IMR-90 (cell line): ENCODE results near the gene ISX. TPM values are rescaled to one million over a fixed set of nuclear protein-coding genes. Genes with fewer than 3 reads are reported as not detected.

ENCODE experiments used
- ATAC-seq: fragments of 200-7000 bp; cut with Tn5 transposase; 2 replicates; pipeline ENCODE4 v1.9.1; 2020; ENCODE audit warnings: low read depth, mild to moderate bottlenecking, moderate library complexity
- BruUV-seq: library from RNA; stranded (reverse); fragments of 400-500 nt; replicated peaks from 2 replicates; lab custom pipeline; 2021; lab: Mats Ljungman, UMichigan
- CTCF ChIA-PET: fragments of 300-600 bp; formaldehyde crosslinking; extraction: SDS; loops from one replicate; lab custom pipeline; 2021; ENCODE audit warnings: antibody characterized with exemption; lab: Yijun Ruan, JAX
- POLR2A ChIA-PET: fragments of 300-600 bp; sonication (Branson Sonifier 250); formaldehyde crosslinking; loops from one replicate; lab custom pipeline; 2022; ENCODE audit warnings: antibody characterized with exemption; ENCODE audit not compliant: unreplicated experiment; lab: Charles Lee
- DNase-seq: peaks from one replicate; pipeline ENCODE4 v3.0.0; 2013
- H2AFZ ChIP-seq: replicated peaks from 2 replicates; pipeline ENCODE3; 2013; ENCODE audit warnings: low read length, mild to moderate bottlenecking; ENCODE audit not compliant: poor library complexity
- H2AK5ac ChIP-seq: 2 replicates; pipeline ENCODE4 v1.6.1; 2013; ENCODE audit warnings: low read depth, low read length, inconsistent platforms
- H2AK9ac ChIP-seq: replicated peaks from 2 replicates; pipeline ENCODE3; 2013; ENCODE audit warnings: mild to moderate bottlenecking, low read depth, low read length, moderate library complexity; ENCODE audit not compliant: poor library complexity
- H2BK120ac ChIP-seq: 2 replicates; pipeline ENCODE4 v1.6.1; 2013; ENCODE audit warnings: low read depth, low read length, inconsistent platforms
- H2BK15ac ChIP-seq: 3 replicates; pipeline ENCODE4 v1.6.1; 2013; ENCODE audit warnings: low read depth, low read length, inconsistent platforms
- H2BK20ac ChIP-seq: 2 replicates; pipeline ENCODE4 v1.6.1; 2013; ENCODE audit warnings: low read depth, mild to moderate bottlenecking, inconsistent platforms, low read length, moderate library complexity
- H2BK5ac ChIP-seq: 2 replicates; pipeline ENCODE4 v1.6.1; 2013; ENCODE audit warnings: mild to moderate bottlenecking, low read depth, low read length, inconsistent platforms; ENCODE audit not compliant: poor library complexity, severe bottlenecking
- H3K14ac ChIP-seq: replicated peaks from 2 replicates; pipeline ENCODE4 v1.6.1; 2013; ENCODE audit warnings: low read depth, low read length, inconsistent platforms
- H3K18ac ChIP-seq: 2 replicates; pipeline ENCODE4 v1.6.1; 2013; ENCODE audit warnings: low read depth, low read length, control low read depth
- H3K23ac ChIP-seq: 2 replicates; pipeline ENCODE4 v1.6.1; 2013; ENCODE audit warnings: low read depth, low read length, inconsistent platforms
- H3K27ac ChIP-seq: 2 replicates; pipeline ENCODE4 v1.5.1; 2013; ENCODE audit warnings: mild to moderate bottlenecking, control low read depth, low read length; ENCODE audit not compliant: insufficient read depth
- H3K27me3 ChIP-seq: 2 replicates; pipeline ENCODE4 v1.6.1; 2013; ENCODE audit warnings: low read length; ENCODE audit not compliant: control insufficient read depth, insufficient read depth
- H3K36me3 ChIP-seq: 2 replicates; pipeline ENCODE4 v1.6.1; 2013; ENCODE audit warnings: low read length, mixed read lengths; ENCODE audit not compliant: control insufficient read depth, insufficient read depth
- H3K4ac ChIP-seq: 2 replicates; pipeline ENCODE4 v1.6.1; 2013; ENCODE audit warnings: low read depth, low read length, inconsistent platforms
- H3K4me1 ChIP-seq: 2 replicates; pipeline ENCODE4 v1.6.1; 2013; ENCODE audit warnings: low read length, mixed read lengths; ENCODE audit not compliant: control insufficient read depth, insufficient read depth
- H3K4me2 ChIP-seq: 2 replicates; pipeline ENCODE4 v1.6.1; 2013; ENCODE audit warnings: low read depth, mild to moderate bottlenecking, control low read depth, low read length, moderate library complexity
- H3K4me3 ChIP-seq: 2 replicates; pipeline ENCODE4 v1.5.1; 2013; ENCODE audit warnings: low read depth, mild to moderate bottlenecking, control low read depth, low read length, moderate library complexity; ENCODE audit not compliant: insufficient read depth
- H3K56ac ChIP-seq: 2 replicates; pipeline ENCODE4 v1.6.1; 2013; ENCODE audit warnings: low read length, inconsistent platforms; ENCODE audit not compliant: insufficient read depth; ENCODE audit errors: extremely low read depth
- H3K79me1 ChIP-seq, 2 experiments: 2 replicates each; pipeline ENCODE4 v1.6.1; 2013; ENCODE audit warnings: low read length in 2 of 2, inconsistent platforms in 1 of 2, low read depth in 1 of 2
- H3K9ac ChIP-seq: 2 replicates; pipeline ENCODE4 v1.6.1; 2013; ENCODE audit warnings: low read depth, low read length, control low read depth
- H3K9me1 ChIP-seq: 2 replicates; pipeline ENCODE4 v1.6.1; 2013; ENCODE audit warnings: low read length, inconsistent platforms; ENCODE audit not compliant: insufficient read depth
- H3K9me3 ChIP-seq: 2 replicates; pipeline ENCODE4 v1.6.1; 2013; ENCODE audit warnings: low read length; ENCODE audit not compliant: control insufficient read depth, insufficient read depth
- H4K20me1 ChIP-seq: 2 replicates; pipeline ENCODE4 v1.6.1; 2013; ENCODE audit warnings: low read length, inconsistent platforms; ENCODE audit not compliant: insufficient read depth
- H4K5ac ChIP-seq: 2 replicates; pipeline ENCODE4 v1.6.1; 2013; ENCODE audit warnings: mild to moderate bottlenecking, low read depth, low read length, control low read depth
- H4K8ac ChIP-seq, 2 experiments: 2 replicates each; pipeline ENCODE4 v1.6.1; 2013; ENCODE audit warnings: low read depth in 2 of 2, low read length in 2 of 2, control low read depth in 1 of 2, inconsistent platforms in 1 of 2
- H4K91ac ChIP-seq: 2 replicates; pipeline ENCODE4 v1.6.1; 2013; ENCODE audit warnings: low read depth, low read length, inconsistent platforms; ENCODE audit not compliant: insufficient read depth
- BHLHE40 ChIP-seq: fragments of 150-350 bp; IDR thresholded peaks from 2 replicates; pipeline ENCODE4 v1.6.1; 2016; ENCODE audit warnings: mild to moderate bottlenecking, low read depth, low read length
- CHD1 ChIP-seq: IDR thresholded peaks from 2 replicates; pipeline ENCODE4 v1.6.1; 2012; ENCODE audit warnings: low read depth, low read length, improper control_type of control experiment
- CTCF ChIP-seq: conservative IDR thresholded peaks from 2 replicates; pipeline ENCODE4 v1.5.1; 2012; ENCODE audit warnings: mild to moderate bottlenecking, low read depth, low read length, improper control_type of control experiment
- FOS ChIP-seq: fragments of 150-350 bp; IDR thresholded peaks from 2 replicates; pipeline ENCODE4 v1.6.1; 2016; ENCODE audit warnings: low read depth, low read length
- MAFK ChIP-seq: IDR thresholded peaks from 2 replicates; pipeline ENCODE4 v1.6.1; 2012; ENCODE audit warnings: low read depth, low read length, improper control_type of control experiment
- MAZ ChIP-seq: IDR thresholded peaks from 2 replicates; pipeline ENCODE4 v1.6.1; 2012; ENCODE audit warnings: low read depth, mild to moderate bottlenecking, low read length, improper control_type of control experiment, moderate library complexity, borderline replicate concordance
- MXI1 ChIP-seq: IDR thresholded peaks from 2 replicates; pipeline ENCODE4 v1.6.1; 2012; ENCODE audit warnings: low read depth, mild to moderate bottlenecking, low read length, moderate library complexity, borderline replicate concordance
- POLR2A ChIP-seq: IDR thresholded peaks from 2 replicates; pipeline ENCODE4 v1.6.1; 2012; ENCODE audit warnings: mild to moderate bottlenecking, low read depth, low read length
- RAD21 ChIP-seq: IDR thresholded peaks from 2 replicates; pipeline ENCODE4 v1.6.1; 2012; ENCODE audit warnings: low read length, improper control_type of control experiment
- RCOR1 ChIP-seq: IDR thresholded peaks from 2 replicates; pipeline ENCODE4 v1.6.1; 2012; ENCODE audit warnings: mild to moderate bottlenecking, low read length, improper control_type of control experiment; ENCODE audit not compliant: insufficient replicate concordance
- RFX5 ChIP-seq: IDR thresholded peaks from 2 replicates; pipeline ENCODE4 v1.8.0; 2012; ENCODE audit warnings: low read depth, mild to moderate bottlenecking, low read length, moderate library complexity
- SMC3 ChIP-seq: fragments of 150-350 bp; IDR thresholded peaks from 2 replicates; pipeline ENCODE4 v1.6.1; 2016; ENCODE audit warnings: low read depth, mild to moderate bottlenecking, antibody characterized with exemption, low read length, moderate library complexity
- USF2 ChIP-seq: fragments of 150-350 bp; IDR thresholded peaks from 2 replicates; pipeline ENCODE4 v1.6.1; 2017; ENCODE audit warnings: mild to moderate bottlenecking, antibody characterized with exemption, low read length, low read depth
- WGBS, 2 experiments: methylation state at CpG; one replicate each; pipeline versions ENCODE4 v1.1.5 to v1.1.7; 2013; ENCODE audit warnings: missing lambda C conversion rate in 2 of 2; ENCODE audit not compliant: insufficient read length in 1 of 2; ENCODE audit errors: extremely low coverage in 2 of 2; 5-methylcytosine and 5-hydroxymethylcytosine counted together
- dilution Hi-C: fragments of 300-500 bp; cut with HindIII; formaldehyde crosslinking; loops from one replicate; pipeline ENCODE4 v1.14.3; 2018; ENCODE audit warnings: low sequenced_read_pairs; ENCODE audit not compliant: unreplicated experiment
- in situ Hi-C: fragments of 300-500 bp; cut with MboI; formaldehyde crosslinking; loops from 3 replicates; pipeline ENCODE4 v1.14.3; 2019; ENCODE audit warnings: low sequenced_read_pairs, inconsistent platforms, mixed read lengths
- intact Hi-C: fragments of 100-400 bp; cut with micrococcal nuclease; formaldehyde crosslinking; loops from 2 replicates; pipeline ENCODE4 v1.10.0; 2022
- polyA plus RNA-seq, 3 experiments: library from polyadenylated mRNA; depleted of rRNA; stranded (reverse); fragments of >200 nt; gene quantifications; 2 replicates each; pipeline ENCODE4 v1.2.3, GENCODE V29; 2012; ENCODE audit warnings: low replicate concordance in 1 of 3
- total RNA-seq: library from RNA; depleted of rRNA; stranded (reverse); fragments of >200 nt; gene quantifications from 2 replicates; pipeline ENCODE4 v1.2.3, GENCODE V29; 2012

Gene ISX
- total and polyA plus RNA-seq, 2 of the 4 experiments (the other 2 are of a cell fraction) = not detected

- in situ Hi-C loops = no loop called here
- dilution Hi-C loops = no loop called here
- CTCF ChIA-PET = no interaction called here
These were observed 19.7 kb downstream of the ISX start for GRCh38 chr22:35085621-35086020.

More at GRCh38 chr22:35085621-35086020, 19.7 kb downstream of the ISX start:
- DNase-seq (no peak), ATAC-seq (no peak)
- Histone ChIP-seq H3K9me3 (peaks cover 9% of the 10 kb centered on the region; the same call in 1 of the 2 replicates), H3K4me2 (no peak overlapping the region), H2AFZ (no peak overlapping the region), H4K8ac (no peak overlapping the region), H3K4me1 (no peaks in the 10 kb centered on the region), H3K79me1 (no peaks in the 10 kb centered on the region), H2BK120ac (no peak overlapping the region), H3K23ac (no peak overlapping the region), H3K4ac (no peak overlapping the region), H3K36me3 (no peaks in the 10 kb centered on the region), H2AK5ac (no peak overlapping the region), H3K56ac (no peak overlapping the region), H4K91ac (no peak overlapping the region), H3K9ac (no peak overlapping the region), H2BK15ac (no peak overlapping the region), H2BK20ac (no peak overlapping the region), H2AK9ac (no peak overlapping the region), H3K4me3 (no peak overlapping the region), H3K18ac (no peak overlapping the region), H3K9me1 (no peaks in the 10 kb centered on the region), H4K5ac (no peak overlapping the region), H4K20me1 (no peaks in the 10 kb centered on the region), H2BK5ac (no peak overlapping the region), H3K27ac (no peak overlapping the region), H3K27me3 (no peaks in the 10 kb centered on the region), H3K14ac (no peak overlapping the region)
- POLR2A ChIA-PET = no interaction called here
- TF ChIP-seq MAZ = no peak
- TF ChIP-seq RAD21 = no peak
- no peak for TF ChIP-seq MAFK
- TF ChIP-seq RFX5 = no peak
- TF ChIP-seq MXI1 = no peak
- no peak for TF ChIP-seq FOS
- TF ChIP-seq SMC3 = no peak
- TF ChIP-seq CTCF = no peak
- no peak for TF ChIP-seq USF2
- TF ChIP-seq RCOR1 = no peak
- TF ChIP-seq CHD1 = no peak
- TF ChIP-seq POLR2A = no peak
- no peak for TF ChIP-seq BHLHE40
- intact Hi-C loops = no loop called here
- BruUV-seq = no TSS peak
- no CpG with 5 or more reads among the region's 3 CpGs for WGBS, 2 experiments
